Activated CD8-positive, alpha-beta memory T cell treated with anti-CD3 and anti-CD28 coated beads for 36 hours (primary cell): ENCODE data around the gene TSPAN4. TPM values are rescaled to one million over a fixed set of nuclear protein-coding genes. Genes with fewer than 3 reads are reported as not detected.

Experiments used
- CTCF ChIA-PET: fragments of 350-600 bp; sonication (Branson Sonifier 250); formaldehyde crosslinking; loops from one replicate; lab custom pipeline; 2021; ENCODE audit warnings: antibody characterized with exemption; lab: Charles Lee
- POLR2A ChIA-PET: fragments of 350-600 bp; sonication (Branson Sonifier 250); formaldehyde crosslinking; loops from one replicate; lab custom pipeline; 2021; ENCODE audit warnings: antibody characterized with exemption; lab: Charles Lee
- total RNA-seq, 2 experiments: library from RNA; stranded (reverse); gene quantifications; one replicate each; pipeline ENCODE4 v1.2.3, GENCODE V29; 2021

The TSPAN4 gene
- total RNA-seq, 2 experiments from 2014 or later, result 9.4 to 12.7 TPM

DNA sequence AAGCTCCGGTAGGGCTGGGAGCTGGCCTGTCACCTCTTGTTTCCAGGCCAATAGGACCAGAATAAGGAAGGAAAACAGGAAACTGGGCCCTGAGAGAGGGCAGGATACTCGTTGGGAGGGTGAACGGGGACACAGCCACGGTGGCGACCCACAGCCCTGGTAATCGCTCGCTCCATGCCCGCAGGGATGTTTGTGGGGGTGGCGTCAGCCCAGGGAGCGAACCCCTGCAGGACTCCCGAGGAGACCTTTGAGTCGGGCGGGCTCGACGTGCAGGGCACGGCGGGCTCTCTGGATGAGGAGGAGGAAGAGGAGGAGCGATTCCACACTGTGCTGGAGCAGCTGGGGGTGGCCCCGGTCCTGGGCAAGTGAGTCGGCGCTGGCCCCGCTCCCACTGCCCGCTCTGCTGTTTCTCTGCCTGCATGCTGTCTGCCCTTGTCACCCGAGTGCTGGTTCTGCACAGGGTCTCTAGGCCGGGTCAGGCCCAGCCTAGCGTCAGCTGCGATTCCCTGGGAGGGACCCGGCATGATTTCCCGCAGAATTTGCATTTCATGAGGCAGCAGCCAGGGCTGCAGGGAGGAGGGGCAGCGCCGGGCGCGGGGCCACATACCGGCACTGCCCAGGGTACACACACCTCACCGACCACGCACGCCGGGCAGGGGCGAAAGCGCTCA is 13.3 kb upstream of the TSPAN4 start:
- POLR2A ChIA-PET, result interaction anchor here (1.0 to 1.7 kb wide), 2 partner anchors 10 to 11 kb away, joined by 3 to 9 read pairs; partner anchors contain the start of gene PNPLA2
- CTCF ChIA-PET, result interaction anchor here (0.7 to 1.8 kb wide), 2 partner anchors 12 to 30 kb away, joined by 3 to 7 read pairs; no protein-coding TSS in a partner anchor

DNA sequence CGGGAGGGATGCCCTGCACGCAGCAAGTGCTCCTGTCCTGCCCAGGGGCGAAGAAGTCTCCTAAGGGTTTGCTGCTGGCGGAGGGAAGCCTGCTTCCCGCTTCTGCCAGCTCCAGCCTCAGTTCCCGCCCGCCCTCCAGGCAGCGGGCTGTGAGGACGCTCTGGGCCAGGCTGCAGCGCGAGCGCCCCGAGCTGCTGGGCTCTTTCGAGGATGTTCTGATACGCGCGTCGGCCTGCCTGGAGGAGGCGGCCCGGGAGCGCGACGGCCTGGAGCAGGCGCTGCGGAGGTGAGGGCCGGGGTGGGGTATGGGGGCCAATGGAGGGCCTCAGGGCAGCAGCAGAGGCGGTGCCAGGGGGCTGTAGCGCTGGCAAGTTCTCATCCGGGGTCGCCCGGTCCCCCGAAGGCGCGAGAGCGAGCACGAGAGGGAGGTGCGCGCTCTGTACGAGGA is 12.8 kb upstream of the TSPAN4 start:
- ChIA-PET POLR2A (interaction anchor here (1.0 to 1.7 kb wide), 2 partner anchors 10 to 11 kb away, joined by 3 to 9 read pairs; partner anchors contain the start of gene PNPLA2), CTCF (interaction anchor here (0.6 to 1.8 kb wide), 2 partner anchors 11 to 33 kb away, joined by 3 to 7 read pairs; no protein-coding TSS in a partner anchor)

- CTCF ChIA-PET, result interaction anchor here (0.6 to 2.3 kb wide), 5 partner anchors 10 to 221 kb away, joined by 3 to 7 read pairs (median 4); partner anchors contain the start of genes POLR2L and TSPAN4
- POLR2A ChIA-PET, result interaction anchor here (1.5 to 1.7 kb wide), 3 partner anchors 10 to 22 kb away, joined by 4 to 9 read pairs (median 6); partner anchors contain the start of gene PNPLA2
These were observed 12.1 kb upstream of the TSPAN4 start for GRCh38 chr11:830295-831117.

- ChIA-PET CTCF (interaction anchor here (1.1 to 2.3 kb wide), 4 partner anchors 12 to 220 kb away, joined by 3 to 6 read pairs (median 4); partner anchors contain the start of genes POLR2L and TSPAN4), POLR2A (interaction anchor here (1.5 to 2.5 kb wide), 4 partner anchors 10 to 22 kb away, joined by 4 to 13 read pairs (median 8); partner anchors contain the start of gene PNPLA2)
These were observed 11.4 kb upstream of the TSPAN4 start for GRCh38 chr11:831118-831864.

GRCh38 chr11:831961-832528 is 10.6 kb upstream of the TSPAN4 start:
- ChIA-PET POLR2A (interaction anchor here (0.6 to 2.5 kb wide), 4 partner anchors 9 to 78 kb away, joined by 3 to 13 read pairs (median 5); partner anchors contain the start of genes CHID1 and PNPLA2), CTCF (interaction anchor here (1.0 to 2.3 kb wide), 5 partner anchors 9 to 219 kb away, joined by 3 to 6 read pairs (median 3); partner anchors contain the start of genes POLR2L and TSPAN4)

DNA sequence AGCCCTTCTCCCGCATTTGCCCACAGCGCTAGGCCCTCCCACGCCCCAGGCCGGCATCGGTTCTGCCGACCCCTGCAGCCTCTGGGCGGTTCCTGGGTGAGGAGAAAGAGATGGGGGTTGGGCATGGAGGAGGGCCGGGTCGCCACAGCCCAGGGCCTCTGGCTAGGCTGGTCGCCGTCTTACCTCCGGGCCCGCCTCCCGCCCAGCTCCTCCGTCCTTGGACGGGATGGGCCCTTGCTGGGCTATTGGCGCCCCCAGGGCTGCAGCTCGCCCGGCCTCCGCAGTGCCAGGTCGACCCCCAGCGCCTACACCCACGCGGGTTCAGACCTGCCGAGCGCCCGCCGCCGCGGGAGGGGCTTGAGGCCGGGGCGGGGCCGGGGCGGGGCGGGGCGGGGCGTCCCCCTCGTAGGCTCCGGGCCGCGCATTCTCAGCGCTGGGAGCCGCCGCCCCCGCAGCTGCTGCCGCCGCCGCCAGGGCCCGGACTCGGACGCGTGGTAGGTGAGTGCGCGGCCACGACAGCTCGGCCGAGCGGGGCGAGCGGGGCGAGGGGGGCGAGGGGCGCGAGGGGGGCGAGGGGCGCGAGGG is 10.0 kb upstream of the TSPAN4 start, which contains the start of gene CD151:
Gene CD151, plus strand, starts transcription at position 424 of the 585 bp plus-strand sequence. CDS start 3,118 bp downstream, outside the sequence.
- ChIA-PET CTCF (interaction anchor here (1.0 to 2.3 kb wide), 3 partner anchors 8 to 34 kb away, joined by 3 to 6 read pairs (median 3); partner anchors contain the start of genes POLR2L and TSPAN4), POLR2A (interaction anchor here (0.6 to 2.5 kb wide), 3 partner anchors 13 to 77 kb away, joined by 3 to 13 read pairs (median 3); partner anchors contain the start of genes CHID1 and PNPLA2)

DNA sequence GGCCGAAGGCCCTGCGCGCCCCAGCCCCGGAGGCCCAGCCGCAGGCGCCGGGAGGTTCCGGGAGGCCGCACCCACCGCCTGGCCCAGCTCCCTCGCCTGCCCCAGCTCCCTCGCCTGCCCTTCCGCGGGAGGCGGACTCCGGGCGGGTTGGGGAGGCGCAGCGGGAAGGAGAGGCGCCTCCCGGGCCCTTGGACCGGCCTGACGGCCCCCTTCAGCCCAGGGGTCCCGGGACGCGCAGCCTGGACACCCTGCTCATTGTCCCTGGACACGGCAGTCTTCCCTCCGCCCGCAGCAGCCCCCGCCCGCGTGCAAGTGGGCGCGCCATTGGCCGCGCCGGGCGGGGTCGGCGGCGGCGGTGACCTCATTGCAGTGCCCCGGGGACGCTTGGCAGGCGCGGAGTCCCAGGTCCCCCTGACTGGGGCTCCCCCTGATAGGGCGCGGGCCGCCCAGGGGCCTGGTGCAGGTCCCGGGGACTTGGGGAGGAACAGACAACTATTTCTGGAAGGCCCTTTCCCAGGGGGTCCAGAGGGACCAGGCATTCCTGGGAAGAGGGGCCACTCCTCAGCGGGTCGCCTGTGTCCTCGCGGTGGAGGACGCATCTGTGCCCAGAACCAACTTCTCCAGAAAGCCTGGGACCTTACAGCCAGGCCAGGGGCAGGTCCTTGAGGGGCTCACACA is 9.4 kb upstream of the TSPAN4 start:
- ChIA-PET POLR2A (interaction anchor here (0.6 to 2.5 kb wide), 4 partner anchors 10 to 128 kb away, joined by 3 to 13 read pairs (median 7); partner anchors contain the start of genes PNPLA2 and TSPAN4), CTCF (interaction anchor here (0.5 to 1.7 kb wide), 5 partner anchors 8 to 50 kb away, joined by 3 to 8 read pairs (median 3); no protein-coding TSS in a partner anchor)

- POLR2A ChIA-PET, result interaction anchor here (0.7 to 1.6 kb wide), 2 partner anchors 9 to 129 kb away, joined by 5 to 9 read pairs; partner anchors contain the start of gene TSPAN4
- CTCF ChIA-PET, result interaction anchor here (0.5 to 1.7 kb wide), 4 partner anchors 9 to 50 kb away, joined by 3 to 8 read pairs (median 4); partner anchors contain the start of gene TSPAN4
These were observed 8.8 kb upstream of the TSPAN4 start for GRCh38 chr11:833849-834311.

- ChIA-PET POLR2A (interaction anchor here (1.6 kb wide), 1 partner anchor 8 kb away, joined by 5 read pairs; the partner anchor contains the start of gene TSPAN4), CTCF (interaction anchor here (1.0 to 1.7 kb wide), 4 partner anchors 8 to 25 kb away, joined by 3 to 8 read pairs (median 4); partner anchors contain the start of genes RPLP2 and TSPAN4)
These were observed 8.0 kb upstream of the TSPAN4 start for GRCh38 chr11:834371-835316.

GRCh38 chr11:836274-836673 is 6.4 kb upstream of the TSPAN4 start:
- POLR2A ChIA-PET, result interaction anchor here (0.6 kb wide), 1 partner anchor 204 kb away, joined by 3 read pairs; no protein-coding TSS in a partner anchor
- CTCF ChIA-PET, result interaction anchor here (0.5 kb wide), 1 partner anchor 202 kb away, joined by 3 read pairs; no protein-coding TSS in a partner anchor

DNA sequence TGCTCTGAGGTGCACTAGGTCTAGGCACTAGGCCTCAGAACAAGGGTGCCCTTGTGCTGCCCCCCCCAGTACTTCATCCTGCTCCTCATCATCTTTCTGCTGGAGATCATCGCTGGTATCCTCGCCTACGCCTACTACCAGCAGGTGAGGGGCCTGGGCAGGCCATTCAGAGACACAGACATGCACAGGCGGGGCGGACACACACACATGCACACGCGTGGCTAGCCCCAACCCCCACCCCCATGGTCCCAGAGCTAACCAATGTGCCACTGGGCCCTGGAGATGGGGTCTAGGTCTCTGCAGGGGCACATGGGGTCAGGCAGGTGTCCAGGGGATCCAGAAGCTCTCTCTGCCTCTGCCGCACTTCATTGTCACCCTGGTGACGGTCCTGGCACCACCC is 6.0 kb upstream of the TSPAN4 start:
- ChIA-PET POLR2A (interaction anchor here (0.6 kb wide), 1 partner anchor 12 kb away, joined by 3 read pairs; no protein-coding TSS in a partner anchor), CTCF (interaction anchor here (0.5 to 1.2 kb wide), 2 partner anchors 12 to 202 kb away, joined by 3 read pairs; no protein-coding TSS in a partner anchor)

DNA sequence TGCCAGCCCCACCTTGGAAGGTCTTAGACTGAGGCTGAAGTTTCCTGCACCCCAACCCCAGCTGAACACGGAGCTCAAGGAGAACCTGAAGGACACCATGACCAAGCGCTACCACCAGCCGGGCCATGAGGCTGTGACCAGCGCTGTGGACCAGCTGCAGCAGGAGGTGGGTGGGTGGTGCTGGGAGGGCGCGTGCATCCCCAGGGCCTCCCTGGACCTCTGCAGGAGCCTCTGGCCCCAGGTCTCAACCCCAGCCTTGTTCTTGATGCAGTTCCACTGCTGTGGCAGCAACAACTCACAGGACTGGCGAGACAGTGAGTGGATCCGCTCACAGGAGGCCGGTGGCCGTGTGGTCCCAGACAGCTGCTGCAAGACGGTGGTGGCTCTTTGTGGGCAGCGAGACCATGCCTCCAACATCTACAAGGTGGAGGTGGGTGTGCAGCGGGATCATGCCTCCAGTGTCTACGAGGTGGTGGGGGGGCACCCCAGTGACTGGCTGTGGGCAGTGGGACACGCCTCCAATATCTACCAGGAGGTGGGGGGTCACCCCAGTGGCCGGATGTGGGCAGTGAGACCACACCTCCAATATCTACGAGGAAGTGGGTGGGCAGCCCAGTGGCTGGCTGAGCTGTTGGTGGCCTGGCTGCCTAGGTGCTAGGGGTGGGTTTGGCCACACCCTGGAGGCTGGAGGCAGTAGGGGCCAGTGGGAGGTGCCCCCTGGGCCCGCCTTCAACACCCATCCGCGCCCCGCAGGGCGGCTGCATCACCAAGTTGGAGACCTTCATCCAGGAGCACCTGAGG is 5.3 kb upstream of the TSPAN4 start:
- CTCF ChIA-PET, result interaction anchor here (0.7 to 1.3 kb wide), 3 partner anchors 10 to 150 kb away, joined by 3 to 5 read pairs (median 3); partner anchors contain the start of gene CRACR2B
- POLR2A ChIA-PET, result interaction anchor here (0.6 kb wide), 1 partner anchor 11 kb away, joined by 3 read pairs; no protein-coding TSS in a partner anchor

DNA sequence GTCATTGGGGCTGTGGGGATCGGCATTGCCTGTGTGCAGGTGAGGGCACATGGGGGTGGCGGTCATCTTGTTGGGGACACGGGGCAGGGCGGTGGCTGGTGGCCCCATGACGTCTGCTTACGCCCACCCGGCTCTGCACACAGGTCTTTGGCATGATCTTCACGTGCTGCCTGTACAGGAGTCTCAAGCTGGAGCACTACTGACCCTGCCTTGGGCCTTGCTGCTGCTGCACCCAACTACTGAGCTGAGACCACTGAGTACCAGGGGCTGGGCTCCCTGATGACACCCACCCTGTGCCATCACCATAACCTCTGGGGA is 4.7 kb upstream of the TSPAN4 start:
- CTCF ChIA-PET, result interaction anchor here (0.7 to 1.3 kb wide), 3 partner anchors 10 to 150 kb away, joined by 3 to 5 read pairs (median 3); partner anchors contain the start of gene CRACR2B
- POLR2A ChIA-PET, result no interaction called here
